Smooth muscle cell (in vitro differentiated cells): ENCODE measurements around the gene TCHH. TPM values are rescaled to one million over a fixed set of nuclear protein-coding genes. Genes with fewer than 3 reads are reported as not detected.

ENCODE experiments used
- DNase-seq: peaks from one replicate; lab custom pipeline; 2025; ENCODE audit not compliant: unreplicated experiment; lab: John Stamatoyannopoulos, UW
- H2AFZ ChIP-seq: fragments of 200-600 bp; sonication (generic); 2 replicates; pipeline ENCODE4 v1.6.0; 2016; ENCODE audit warnings: antibody characterized with exemption, low read depth, mild to moderate bottlenecking
- H3F3A ChIP-seq: fragments of 200-600 bp; sonication (generic); 2 replicates; pipeline ENCODE4 v1.6.0; 2017; ENCODE audit warnings: antibody characterized with exemption, low read depth
- H3K27ac ChIP-seq: fragments of 200-600 bp; sonication (generic); 2 replicates; pipeline ENCODE4 v1.5.1; 2016; ENCODE audit warnings: low read depth, mild to moderate bottlenecking
- H3K27me3 ChIP-seq: fragments of 200-600 bp; sonication (generic); 2 replicates; pipeline ENCODE4 v1.6.1; 2016; ENCODE audit warnings: low read depth, mild to moderate bottlenecking
- H3K36me3 ChIP-seq: fragments of 200-600 bp; sonication (generic); 2 replicates; pipeline ENCODE4 v1.5.1; 2016; ENCODE audit warnings: low read depth
- H3K4me1 ChIP-seq: fragments of 200-600 bp; sonication (generic); 2 replicates; pipeline ENCODE4 v1.5.1; 2016; ENCODE audit warnings: low read depth
- H3K4me2 ChIP-seq: fragments of 200-600 bp; sonication (generic); 2 replicates; pipeline ENCODE4 v1.6.0; 2016; ENCODE audit warnings: mild to moderate bottlenecking
- H3K4me3 ChIP-seq: fragments of 200-600 bp; sonication (generic); 2 replicates; pipeline ENCODE4 v1.5.1; 2016; ENCODE audit warnings: mild to moderate bottlenecking
- H3K79me2 ChIP-seq: fragments of 200-600 bp; sonication (generic); 2 replicates; pipeline ENCODE4 v1.6.0; 2016; ENCODE audit warnings: low read depth, mild to moderate bottlenecking
- H3K9ac ChIP-seq: fragments of 200-600 bp; sonication (generic); 2 replicates; pipeline ENCODE4 v1.6.0; 2016; ENCODE audit warnings: low read depth
- H3K9me3 ChIP-seq: fragments of 200-600 bp; sonication (generic); replicated peaks from 2 replicates; pipeline ENCODE4 v1.5.1; 2016; ENCODE audit warnings: low read depth
- H4K20me1 ChIP-seq: fragments of 200-600 bp; sonication (generic); 2 replicates; pipeline ENCODE4 v1.6.0; 2016; ENCODE audit warnings: low read depth
- CTCF ChIP-seq: fragments of 200-600 bp; sonication (generic); IDR thresholded peaks from 2 replicates; pipeline ENCODE4 v1.5.1; 2017; ENCODE audit warnings: borderline replicate concordance, mild to moderate bottlenecking, antibody characterized with exemption; ENCODE audit not compliant: insufficient read depth, poor library complexity, severe bottlenecking
- WGBS: methylation state at CpG from one replicate; pipeline ENCODE4 v1.1.7; 2016; ENCODE audit warnings: low lambda C conversion rate; 5-methylcytosine and 5-hydroxymethylcytosine counted together
- polyA plus RNA-seq: library from polyadenylated mRNA; unstranded; fragments of >200 nt; fragmentation: Nextera tagmentation; extraction: Ambion mirVana; gene quantifications from 2 replicates; pipeline ENCODE4 v1.2.1, GENCODE V29; 2016
- total RNA-seq: library from RNA; depleted of rRNA; stranded (reverse); fragments of >200 nt; gene quantifications from 2 replicates; pipeline ENCODE4 v1.2.3, GENCODE V29; 2014

Gene TCHH
- total RNA-seq (not detected in 2 replicates), polyA plus RNA-seq (not detected in 2 replicates)

- Histone ChIP-seq H3F3A (no peaks in the 10 kb centered on the region), H3K9ac (no peak within 1 kb of the TSS), H4K20me1 (no peaks in the 10 kb centered on the region), H3K27ac (no peak within 1 kb of the TSS), H3K4me2 (no peak within 1 kb of the TSS), H3K4me3 (no peak within 1 kb of the TSS), H3K79me2 (no peaks in the 10 kb centered on the region), H3K27me3 (peaks cover 71% of the 10 kb centered on the region), H2AFZ (no peak within 1 kb of the TSS), H3K4me1 (no peaks in the 10 kb centered on the region), H3K36me3 (no peaks in the 10 kb centered on the region), H3K9me3 (no peaks in the 10 kb centered on the region)
- TF ChIP-seq CTCF = no peak
- DNase-seq = no peak
- 68% methylated on average over 4 of the region's 4 CpGs for WGBS
These were observed at the start of gene TCHH for GRCh38 chr1:152115344-152115743. TCHH (minus strand) TSS chr1:152115444; CDS start chr1:152114080, 1,364 bp downstream.

GRCh38 chr1:152164517-152165136 is 49.4 kb upstream of the TCHH start:
- Histone ChIP-seq H3K4me3 (no peak overlapping the region), H3K9ac (no peak overlapping the region), H3K27me3 (no peaks in the 10 kb centered on the region), H3K9me3 (no peaks in the 10 kb centered on the region), H3K79me2 (no peaks in the 10 kb centered on the region), H2AFZ (no peak overlapping the region), H3K36me3 (no peaks in the 10 kb centered on the region), H3K4me2 (no peak overlapping the region), H3K27ac (no peak overlapping the region), H4K20me1 (no peaks in the 10 kb centered on the region), H3K4me1 (no peaks in the 10 kb centered on the region), H3F3A (no peaks in the 10 kb centered on the region)
- 61% methylated on average over 2 of the region's 2 CpGs for WGBS
- no peak for TF ChIP-seq CTCF
- DNase-seq = no peak

- no peaks in the 10 kb centered on the region for H3F3A ChIP-seq
- no peak for TF ChIP-seq CTCF
- WGBS = 66% methylated on average over 1 of the region's 1 CpG
- H3K36me3 ChIP-seq = no peaks in the 10 kb centered on the region
- H3K27me3 ChIP-seq = no peaks in the 10 kb centered on the region
- no peak overlapping the region for H3K9ac ChIP-seq
- H3K4me3 ChIP-seq = no peak overlapping the region
- no peak for DNase-seq
- H2AFZ ChIP-seq = no peak overlapping the region
- H3K27ac ChIP-seq = no peak overlapping the region
- no peaks in the 10 kb centered on the region for H3K9me3 ChIP-seq
- H4K20me1 ChIP-seq = no peaks in the 10 kb centered on the region
- H3K4me1 ChIP-seq = no peaks in the 10 kb centered on the region
- no peak overlapping the region for H3K4me2 ChIP-seq
- H3K79me2 ChIP-seq = no peaks in the 10 kb centered on the region
These were observed 47.7 kb upstream of the TCHH start for GRCh38 chr1:152162792-152163463.
